HL-60 (cell line): ENCODE data around the gene ST13.

ENCODE experiments used
- CTCF ChIP-seq: IDR thresholded peaks from one replicate; pipeline ENCODE4 v1.5.1; 2011; ENCODE audit warnings: low read length, control low read depth, inconsistent platforms; ENCODE audit not compliant: insufficient read depth
- GABPA ChIP-seq: IDR thresholded peaks from 2 replicates; pipeline ENCODE4 v1.6.1; 2012; ENCODE audit warnings: low read depth
- POLR2AphosphoS5 ChIP-seq: IDR thresholded peaks from 2 replicates; pipeline ENCODE4 v1.6.1; 2012; ENCODE audit warnings: low read depth
- SPI1 ChIP-seq: IDR thresholded peaks from 2 replicates; pipeline ENCODE4 v1.6.1; 2012; ENCODE audit warnings: low read depth, mild to moderate bottlenecking, borderline replicate concordance
- TF ChIP-seq, protein P1 (sequence below): IDR thresholded peaks from 2 replicates; pipeline ENCODE4 v1.6.1; 2012; ENCODE audit warnings: low read depth; ENCODE audit not compliant: insufficient replicate concordance

GRCh38 chr22:40874016-40874415 lies 17.6 kb upstream of the ST13 start:
- TF ChIP-seq CTCF (no peak), POLR2AphosphoS5 (no peak), SPI1 (no peak), GABPA (no peak)
- TF ChIP-seq, protein P1, sequence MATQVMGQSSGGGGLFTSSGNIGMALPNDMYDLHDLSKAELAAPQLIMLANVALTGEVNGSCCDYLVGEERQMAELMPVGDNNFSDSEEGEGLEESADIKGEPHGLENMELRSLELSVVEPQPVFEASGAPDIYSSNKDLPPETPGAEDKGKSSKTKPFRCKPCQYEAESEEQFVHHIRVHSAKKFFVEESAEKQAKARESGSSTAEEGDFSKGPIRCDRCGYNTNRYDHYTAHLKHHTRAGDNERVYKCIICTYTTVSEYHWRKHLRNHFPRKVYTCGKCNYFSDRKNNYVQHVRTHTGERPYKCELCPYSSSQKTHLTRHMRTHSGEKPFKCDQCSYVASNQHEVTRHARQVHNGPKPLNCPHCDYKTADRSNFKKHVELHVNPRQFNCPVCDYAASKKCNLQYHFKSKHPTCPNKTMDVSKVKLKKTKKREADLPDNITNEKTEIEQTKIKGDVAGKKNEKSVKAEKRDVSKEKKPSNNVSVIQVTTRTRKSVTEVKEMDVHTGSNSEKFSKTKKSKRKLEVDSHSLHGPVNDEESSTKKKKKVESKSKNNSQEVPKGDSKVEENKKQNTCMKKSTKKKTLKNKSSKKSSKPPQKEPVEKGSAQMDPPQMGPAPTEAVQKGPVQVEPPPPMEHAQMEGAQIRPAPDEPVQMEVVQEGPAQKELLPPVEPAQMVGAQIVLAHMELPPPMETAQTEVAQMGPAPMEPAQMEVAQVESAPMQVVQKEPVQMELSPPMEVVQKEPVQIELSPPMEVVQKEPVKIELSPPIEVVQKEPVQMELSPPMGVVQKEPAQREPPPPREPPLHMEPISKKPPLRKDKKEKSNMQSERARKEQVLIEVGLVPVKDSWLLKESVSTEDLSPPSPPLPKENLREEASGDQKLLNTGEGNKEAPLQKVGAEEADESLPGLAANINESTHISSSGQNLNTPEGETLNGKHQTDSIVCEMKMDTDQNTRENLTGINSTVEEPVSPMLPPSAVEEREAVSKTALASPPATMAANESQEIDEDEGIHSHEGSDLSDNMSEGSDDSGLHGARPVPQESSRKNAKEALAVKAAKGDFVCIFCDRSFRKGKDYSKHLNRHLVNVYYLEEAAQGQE, result no peak
